IgD-negative memory B cell (primary cell): Measurements from ENCODE around the gene SHROOM1. TPM values are rescaled to one million over a fixed set of nuclear protein-coding genes. Genes with fewer than 3 reads are reported as not detected.
"Not testable (repeated sequence)": the region's sequence is repeated elsewhere in the genome, so short reads cannot be mapped to it uniquely, and the experiment has no call there.

Experiments used
- H3K27ac Mint-ChIP-seq, 3 donors: one replicate each; pipeline ENCODE4 v1.8.0; 2020 to 2022; ENCODE audit warnings: mild to moderate bottlenecking in 3 of 3, mixed read lengths in 3 of 3, moderate library complexity in 1 of 3
- H3K27me3 Mint-ChIP-seq: one replicate; pipeline ENCODE4 v1.8.0; 2021; ENCODE audit warnings: mixed read lengths
- H3K36me3 Mint-ChIP-seq: one replicate; pipeline ENCODE4 v1.8.0; 2020; ENCODE audit warnings: mild to moderate bottlenecking, mixed read lengths
- H3K4me1 Mint-ChIP-seq, 3 donors: one replicate each; pipeline ENCODE4 v1.8.0; 2020 to 2022; ENCODE audit warnings: mixed read lengths in 3 of 3, mild to moderate bottlenecking in 1 of 3
- H3K4me3 Mint-ChIP-seq, 4 donors: one replicate each; pipeline ENCODE4 v1.8.0; 2020 to 2022; ENCODE audit warnings: mild to moderate bottlenecking in 4 of 4, mixed read lengths in 4 of 4, moderate library complexity in 3 of 4
- H3K9me3 Mint-ChIP-seq, 3 donors: one replicate each; pipeline ENCODE4 v1.8.0; 2020 to 2021; ENCODE audit warnings: mixed read lengths in 3 of 3, mild to moderate bottlenecking in 1 of 3
- polyA plus RNA-seq: library from polyadenylated mRNA; unstranded; fragments of 300-500 nt; fragmentation: Illumina TruSeq; gene quantifications from one replicate; pipeline ENCODE4 v1.2.3, GENCODE V29; 2021

SHROOM1 gene
- polyA plus RNA-seq, 1 donor from 2014 or later, result 0.70 TPM

DNA sequence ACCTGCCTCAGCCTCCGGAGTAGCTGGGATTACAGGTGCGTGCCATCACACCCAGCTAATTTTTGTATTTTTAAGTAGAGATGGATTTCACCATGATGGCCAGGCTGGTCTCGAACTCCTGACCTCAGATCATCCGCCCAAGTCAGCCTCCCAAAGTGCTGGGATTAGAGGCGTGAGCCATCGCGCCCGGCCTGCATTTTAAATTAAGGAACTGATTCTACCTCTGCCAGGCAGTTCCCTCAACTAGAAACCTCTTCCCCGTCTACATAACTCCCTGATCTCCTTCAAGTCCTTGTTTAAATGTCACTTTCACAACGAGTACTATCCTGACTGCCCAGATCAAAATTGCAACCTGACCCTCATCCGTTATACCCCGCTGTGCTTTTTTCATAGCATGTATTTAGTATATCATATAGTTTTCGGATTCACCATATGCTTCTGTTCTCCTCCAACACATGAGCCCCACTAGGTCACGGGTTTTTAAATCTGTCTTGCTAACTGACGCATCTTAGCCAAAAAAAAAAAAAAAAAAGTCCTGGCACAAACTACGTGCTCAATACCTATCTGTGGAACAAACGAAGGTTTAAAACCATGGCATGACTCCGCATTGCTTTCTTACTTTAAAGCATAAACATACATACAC lies 18.2 kb downstream of the SHROOM1 start:
- H3K36me3 Mint-ChIP-seq, result no peaks in the 10 kb centered on the region
- peaks cover 0 to 1% (median 0%) of the 10 kb centered on the region in 3 donors for H3K9me3 Mint-ChIP-seq
- H3K27me3 Mint-ChIP-seq, result peaks cover 34% of the 10 kb centered on the region
- no peak overlapping the region for H3K27ac Mint-ChIP-seq
- H3K4me1 Mint-ChIP-seq, result peaks cover 4 to 10% (median 7%) of the 10 kb centered on the region in 3 donors
- peak overlapping the region; percentile 40 to 93 (median 68) for H3K4me3 Mint-ChIP-seq

DNA sequence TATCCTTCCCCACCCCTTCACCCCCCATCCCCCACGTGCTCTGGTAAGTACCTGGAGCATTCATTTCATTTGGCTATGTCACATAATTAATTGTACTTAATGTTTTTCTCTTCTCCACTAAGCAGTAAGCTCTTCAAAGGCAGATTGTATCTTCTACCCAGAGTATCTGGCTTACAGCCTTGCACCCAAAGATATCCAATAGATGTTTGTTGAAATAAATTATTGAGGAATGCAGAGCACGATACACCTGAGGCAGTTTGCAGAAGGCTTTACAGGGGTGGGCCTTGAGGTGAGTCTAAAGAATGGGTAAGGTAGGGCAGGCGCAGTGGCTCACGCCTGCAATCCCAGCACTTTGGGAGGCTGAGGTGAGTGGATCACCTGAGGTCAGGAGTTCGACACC lies 19.8 kb downstream of the SHROOM1 start:
- Mint-ChIP-seq H3K27me3 (peaks cover 35% of the 10 kb centered on the region), H3K4me1 (peaks cover 4 to 10% (median 7%) of the 10 kb centered on the region in 3 donors), H3K27ac (peak overlapping the region in 1 of 3 donors; percentile 73), H3K9me3 (peaks cover 0 to 1% (median 0%) of the 10 kb centered on the region in 3 donors), H3K4me3 (no peak overlapping the region), H3K36me3 (no peaks in the 10 kb centered on the region)

DNA sequence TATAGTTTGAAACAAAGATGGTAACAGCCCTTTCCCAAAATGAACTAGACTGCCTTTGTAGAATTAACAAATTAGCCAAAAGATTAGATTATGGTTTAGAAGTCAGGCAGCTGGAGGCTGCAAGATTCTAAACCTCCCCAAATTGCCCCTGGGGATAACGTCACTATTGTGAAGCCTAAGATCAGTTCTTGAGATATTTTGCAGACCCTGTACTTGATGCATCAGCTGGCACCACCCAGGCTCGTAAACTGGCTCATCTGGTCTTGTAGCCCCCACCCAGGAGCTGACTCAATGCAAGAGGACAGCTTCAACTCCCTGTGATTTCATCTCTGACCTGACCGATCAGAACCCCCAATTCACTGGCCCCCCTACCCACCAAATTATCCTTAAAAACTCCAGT lies 21.6 kb downstream of the SHROOM1 start:
- H3K9me3 Mint-ChIP-seq, result peaks cover 0 to 1% (median 0%) of the 10 kb centered on the region in 3 donors
- H3K27me3 Mint-ChIP-seq, result peaks cover 30% of the 10 kb centered on the region
- H3K27ac Mint-ChIP-seq, result no peak overlapping the region
- peaks cover 7 to 17% (median 14%) of the 10 kb centered on the region in 3 donors for H3K4me1 Mint-ChIP-seq
- H3K36me3 Mint-ChIP-seq, result no peaks in the 10 kb centered on the region
- no peak overlapping the region for H3K4me3 Mint-ChIP-seq

DNA sequence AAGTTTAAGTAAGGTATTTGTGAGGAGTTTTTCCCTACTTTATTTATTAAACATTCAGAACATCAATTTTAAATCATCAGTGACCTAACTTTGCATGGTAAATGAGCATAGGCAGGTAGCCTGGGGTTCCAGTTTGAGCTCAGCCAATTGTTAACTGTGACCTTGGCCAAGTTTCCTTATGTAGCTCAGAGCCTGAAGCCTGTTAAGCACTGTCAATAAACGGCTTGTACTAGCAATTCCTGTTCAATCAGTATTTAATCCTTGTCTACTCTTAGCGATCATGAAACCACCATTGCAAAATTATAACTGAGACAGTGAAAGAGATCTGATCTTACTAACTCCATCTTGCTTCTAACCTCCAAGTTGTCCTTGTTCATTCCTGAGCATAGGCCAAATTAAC lies 22.0 kb downstream of the SHROOM1 start:
- Mint-ChIP-seq H3K4me1 (peaks cover 7 to 17% (median 14%) of the 10 kb centered on the region in 3 donors), H3K27ac (no peak overlapping the region), H3K27me3 (peaks cover 28% of the 10 kb centered on the region), H3K36me3 (no peaks in the 10 kb centered on the region), H3K4me3 (no peak overlapping the region), H3K9me3 (peaks cover 0 to 1% (median 0%) of the 10 kb centered on the region in 3 donors)

DNA sequence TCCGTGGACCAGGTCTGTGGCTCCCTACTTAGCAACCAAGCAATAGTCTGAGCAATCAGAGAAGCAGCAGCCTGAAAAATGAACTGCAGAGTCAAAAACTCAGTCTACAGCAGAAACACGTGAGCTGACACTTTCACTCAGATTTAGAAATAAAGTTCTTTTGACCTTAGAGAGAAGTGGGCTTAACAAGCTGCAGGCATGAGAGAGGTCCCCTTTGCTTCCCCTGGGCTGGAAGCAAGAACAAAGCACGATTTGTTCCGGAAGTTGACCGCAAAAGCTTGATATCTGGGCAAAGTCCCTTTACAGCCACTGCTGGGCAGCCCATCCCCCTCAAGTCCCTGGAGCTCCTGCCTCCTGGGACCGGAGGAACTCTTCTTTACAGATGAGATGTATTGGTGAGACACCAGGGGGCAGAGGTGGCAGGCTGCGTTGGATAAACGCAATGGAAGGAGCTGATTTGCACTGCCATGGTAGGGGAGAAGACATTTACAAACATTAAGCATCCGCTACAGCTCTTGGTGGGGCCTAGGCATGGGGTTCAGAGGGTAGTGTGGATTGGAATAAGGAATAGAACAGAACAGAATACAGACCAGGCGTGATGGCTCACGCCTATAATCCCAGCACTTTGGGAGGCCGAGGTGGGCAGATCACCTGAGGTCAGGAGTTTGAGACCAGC lies 23.1 kb downstream of the SHROOM1 start:
- no peak overlapping the region for H3K4me3 Mint-ChIP-seq
- H3K4me1 Mint-ChIP-seq, result peaks cover 5 to 10% (median 8%) of the 10 kb centered on the region in 3 donors
- no peaks in the 10 kb centered on the region for H3K9me3 Mint-ChIP-seq
- peaks cover 21% of the 10 kb centered on the region for H3K27me3 Mint-ChIP-seq
- no peaks in the 10 kb centered on the region for H3K36me3 Mint-ChIP-seq
- H3K27ac Mint-ChIP-seq, result no peak overlapping the region

DNA sequence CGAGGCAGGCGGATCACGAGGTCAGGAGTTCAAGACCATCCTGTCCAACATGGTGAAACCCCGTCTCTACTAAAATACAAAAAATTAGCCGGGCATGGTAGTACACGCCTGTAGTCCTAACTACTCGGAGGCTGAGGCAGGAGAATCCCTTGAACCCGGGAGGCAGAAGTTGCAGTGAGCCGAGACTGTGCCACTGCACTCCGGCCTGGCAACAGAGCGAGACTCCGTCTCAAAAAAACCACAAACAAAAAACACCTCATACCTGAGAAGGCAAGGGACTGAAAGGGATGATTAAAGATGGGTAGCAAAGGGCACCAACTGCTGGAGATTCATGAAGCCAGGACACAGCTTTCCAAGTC lies 23.7 kb downstream of the SHROOM1 start:
- H3K36me3 Mint-ChIP-seq, H3K9me3 Mint-ChIP-seq, H3K4me3 Mint-ChIP-seq, H3K4me1 Mint-ChIP-seq, H3K27ac Mint-ChIP-seq: not testable (repeated sequence)
- H3K27me3 Mint-ChIP-seq, result peaks cover 17% of the 10 kb centered on the region

DNA sequence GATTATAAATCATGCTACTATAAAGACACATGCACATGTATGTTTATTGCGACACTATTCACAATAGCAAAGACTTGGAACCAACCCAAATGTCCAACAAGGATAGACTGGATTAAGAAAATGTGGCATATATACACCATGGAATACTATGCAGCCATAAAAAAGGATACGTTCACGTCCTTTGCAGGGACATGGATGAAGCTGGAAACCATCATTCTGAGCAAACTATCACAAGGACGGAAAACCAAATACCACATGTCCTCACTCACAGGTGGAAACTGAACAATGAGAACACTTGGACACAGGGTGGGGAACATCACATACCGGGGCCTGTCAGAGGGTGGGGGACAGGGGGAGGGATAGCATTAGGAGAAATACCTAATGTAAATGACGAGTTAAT lies 24.6 kb downstream of the SHROOM1 start:
- not testable (repeated sequence) for H3K36me3 Mint-ChIP-seq, H3K27ac Mint-ChIP-seq, H3K4me1 Mint-ChIP-seq, H3K4me3 Mint-ChIP-seq, H3K9me3 Mint-ChIP-seq
- peaks cover 14% of the 10 kb centered on the region for H3K27me3 Mint-ChIP-seq

DNA sequence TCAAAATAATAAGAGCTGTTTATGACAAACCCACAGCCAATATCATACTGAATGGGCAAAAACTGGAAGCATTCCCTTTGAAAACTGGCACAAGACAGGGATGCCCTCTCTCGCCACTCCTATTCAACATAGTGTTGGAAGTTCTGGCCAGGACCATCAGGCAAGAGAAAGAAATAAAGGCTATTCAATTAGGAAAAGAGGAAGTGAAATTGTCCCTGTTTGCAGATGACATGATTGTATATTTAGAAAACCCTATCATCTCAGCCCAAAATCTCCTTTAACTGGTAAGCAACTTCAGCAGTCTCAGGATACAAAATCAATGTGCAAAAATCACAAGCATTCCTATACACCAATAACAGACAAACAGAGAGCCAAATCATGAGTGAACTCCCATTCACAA lies 26.2 kb downstream of the SHROOM1 start:
- H3K4me3 Mint-ChIP-seq, H3K4me1 Mint-ChIP-seq, H3K9me3 Mint-ChIP-seq, H3K27ac Mint-ChIP-seq, H3K36me3 Mint-ChIP-seq: not testable (repeated sequence)
- H3K27me3 Mint-ChIP-seq, result peaks cover 15% of the 10 kb centered on the region

DNA sequence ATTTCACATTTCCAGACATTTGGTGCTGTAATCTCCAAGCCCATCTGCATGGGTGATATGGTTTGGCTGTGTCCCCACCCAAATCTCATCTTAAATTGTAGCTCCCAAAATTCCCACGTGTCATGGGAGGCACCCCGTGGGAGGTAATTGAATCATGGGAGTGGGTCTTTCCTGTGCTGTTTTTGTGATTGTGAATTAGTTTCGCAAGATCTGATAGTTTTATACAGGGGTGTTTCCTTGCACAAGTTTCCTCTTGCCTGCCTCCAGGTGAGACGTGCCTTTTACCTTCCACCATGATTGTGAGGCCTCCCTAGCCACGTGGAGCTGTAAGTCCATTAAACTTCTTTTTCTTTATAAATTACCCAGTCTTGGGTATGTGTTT lies 27.8 kb downstream of the SHROOM1 start:
- H3K9me3 Mint-ChIP-seq, H3K4me3 Mint-ChIP-seq, H3K4me1 Mint-ChIP-seq, H3K36me3 Mint-ChIP-seq, H3K27ac Mint-ChIP-seq: not testable (repeated sequence)
- H3K27me3 Mint-ChIP-seq, result peaks cover 14% of the 10 kb centered on the region

DNA sequence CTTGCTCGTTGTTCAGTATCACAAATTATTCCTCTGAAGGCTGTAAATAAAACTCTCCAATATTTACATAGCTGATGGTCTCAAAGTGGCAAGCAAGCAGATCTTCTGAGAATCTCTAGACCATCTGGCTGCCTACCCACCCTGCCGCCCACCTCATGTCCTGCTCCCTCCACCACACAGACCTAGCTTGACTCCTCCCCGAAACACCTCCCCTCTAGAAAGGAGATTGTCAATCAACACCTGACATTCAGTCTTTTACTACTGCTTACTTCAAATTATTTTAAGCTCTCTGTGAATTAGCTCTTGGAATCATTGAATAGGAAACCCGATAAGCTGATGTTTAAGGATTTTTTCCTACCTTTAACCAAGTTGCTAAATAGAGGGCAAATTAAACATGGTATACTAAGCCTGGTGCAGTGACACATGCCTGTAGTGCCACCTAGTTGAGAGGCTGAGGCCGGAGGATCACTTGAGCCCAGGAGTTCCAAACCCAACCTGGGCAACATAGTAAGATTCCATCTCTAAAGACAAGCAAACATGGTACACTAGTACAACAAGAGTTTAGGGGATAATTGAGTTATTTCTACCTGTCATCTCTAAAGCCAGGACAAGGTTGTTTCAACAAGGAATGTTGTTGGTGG lies 28.3 kb downstream of the SHROOM1 start:
- no peaks in the 10 kb centered on the region for H3K36me3 Mint-ChIP-seq
- no peak overlapping the region for H3K4me3 Mint-ChIP-seq
- peak overlapping the region in 1 of 3 donors; percentile 56 for H3K27ac Mint-ChIP-seq
- H3K4me1 Mint-ChIP-seq, result peaks cover 3 to 7% (median 7%) of the 10 kb centered on the region in 3 donors
- H3K9me3 Mint-ChIP-seq, result no peaks in the 10 kb centered on the region
- H3K27me3 Mint-ChIP-seq, result peaks cover 12% of the 10 kb centered on the region

DNA sequence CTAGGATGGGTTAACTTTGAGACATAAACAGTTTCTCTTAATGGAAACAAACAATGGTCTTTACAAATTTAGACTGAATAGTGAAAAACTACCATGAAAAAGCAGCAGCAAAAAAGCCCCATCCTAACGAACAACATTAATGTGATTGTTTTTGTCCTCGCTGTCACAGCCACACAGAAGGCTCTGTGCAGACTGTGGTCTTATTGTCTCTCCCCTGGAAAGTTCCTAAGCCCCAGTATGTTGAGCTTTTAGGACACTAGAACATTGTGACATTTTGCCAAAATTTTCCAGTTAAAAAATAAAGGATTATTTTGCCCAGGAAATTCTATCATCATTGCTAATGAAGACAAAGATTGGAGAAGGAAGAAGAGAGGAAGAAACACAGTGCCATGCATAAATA lies 29.9 kb downstream of the SHROOM1 start:
- Mint-ChIP-seq H3K27me3 (peaks cover 17% of the 10 kb centered on the region), H3K36me3 (no peaks in the 10 kb centered on the region), H3K4me1 (peaks cover 3 to 7% (median 7%) of the 10 kb centered on the region in 3 donors), H3K9me3 (no peaks in the 10 kb centered on the region), H3K4me3 (no peak overlapping the region), H3K27ac (no peak overlapping the region)

DNA sequence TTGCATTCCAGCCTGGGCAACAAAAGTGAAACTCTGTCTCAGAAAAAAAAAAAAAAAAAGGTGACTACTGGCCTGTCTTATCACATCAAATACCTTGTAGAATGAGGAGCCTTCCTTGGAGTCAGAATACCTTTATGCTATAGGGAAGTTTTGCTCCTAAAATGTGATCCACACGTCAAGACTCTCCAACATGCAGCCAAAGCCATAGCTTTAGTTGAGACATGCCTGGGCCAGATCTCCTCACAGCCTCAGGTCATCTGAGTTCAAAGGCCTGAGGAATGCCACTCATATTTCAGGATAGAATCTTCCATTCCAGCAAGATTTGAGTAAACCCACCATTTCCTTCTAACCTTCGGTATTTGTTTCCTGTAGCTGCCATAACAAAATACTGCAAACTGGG lies 31.1 kb downstream of the SHROOM1 start:
- Mint-ChIP-seq H3K27ac (no peak overlapping the region), H3K27me3 (peaks cover 17% of the 10 kb centered on the region), H3K4me3 (no peak overlapping the region), H3K9me3 (no peaks in the 10 kb centered on the region), H3K36me3 (no peaks in the 10 kb centered on the region), H3K4me1 (peaks cover 3 to 5% (median 4%) of the 10 kb centered on the region in 3 donors)

DNA sequence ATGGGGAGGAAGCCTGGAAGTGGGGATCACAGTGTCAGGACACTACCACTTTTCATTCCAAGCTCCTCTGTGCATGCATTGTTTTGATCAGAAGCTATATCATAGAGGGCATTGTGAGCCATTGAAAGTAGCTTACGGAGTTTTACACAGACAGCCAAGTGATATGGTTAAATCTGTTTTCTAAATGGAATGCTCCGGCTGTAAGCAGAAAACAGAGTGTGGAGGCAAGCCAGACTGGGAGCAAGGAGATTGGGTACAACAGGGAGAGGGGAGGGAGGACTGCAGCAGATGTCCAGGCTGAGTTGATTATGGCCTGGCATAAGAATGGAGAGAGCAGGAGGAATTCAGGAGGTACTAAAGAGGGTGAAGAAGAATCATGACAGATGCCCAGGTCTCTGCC lies 32.8 kb downstream of the SHROOM1 start:
- no peaks in the 10 kb centered on the region for H3K9me3 Mint-ChIP-seq
- peaks cover 21% of the 10 kb centered on the region for H3K27me3 Mint-ChIP-seq
- no peaks in the 10 kb centered on the region for H3K4me1 Mint-ChIP-seq
- peak overlapping the region in 1 of 3 donors; percentile 5 for H3K27ac Mint-ChIP-seq
- no peak overlapping the region for H3K4me3 Mint-ChIP-seq
- H3K36me3 Mint-ChIP-seq, result no peaks in the 10 kb centered on the region

DNA sequence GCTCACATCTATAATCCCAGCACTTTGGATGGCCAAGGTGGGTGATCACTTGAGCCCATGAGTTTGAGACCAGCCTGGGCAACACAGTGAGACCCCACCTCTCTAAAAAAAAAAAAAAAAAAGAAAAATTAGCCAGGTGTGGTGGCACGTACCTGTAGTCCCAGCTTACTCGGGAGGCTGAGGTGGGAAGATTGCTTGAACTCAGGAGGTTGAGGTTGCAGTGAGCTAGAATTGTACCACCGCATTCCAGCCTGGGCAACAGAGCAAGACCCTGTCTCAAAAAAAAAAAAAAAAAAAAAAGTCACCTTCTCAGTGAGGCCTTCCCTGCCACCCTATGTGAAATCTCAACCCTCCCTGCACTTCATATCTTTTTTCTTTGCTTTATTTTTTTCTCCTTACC lies 39.4 kb downstream of the SHROOM1 start:
- H3K27ac Mint-ChIP-seq, result no peak overlapping the region
- peaks cover 0 to 2% (median 0%) of the 10 kb centered on the region in 3 donors for H3K4me1 Mint-ChIP-seq
- H3K4me3 Mint-ChIP-seq, result no peak overlapping the region
- H3K9me3 Mint-ChIP-seq, result no peaks in the 10 kb centered on the region
- H3K36me3 Mint-ChIP-seq, result peaks cover 4% of the 10 kb centered on the region
- peaks cover 15% of the 10 kb centered on the region for H3K27me3 Mint-ChIP-seq

DNA sequence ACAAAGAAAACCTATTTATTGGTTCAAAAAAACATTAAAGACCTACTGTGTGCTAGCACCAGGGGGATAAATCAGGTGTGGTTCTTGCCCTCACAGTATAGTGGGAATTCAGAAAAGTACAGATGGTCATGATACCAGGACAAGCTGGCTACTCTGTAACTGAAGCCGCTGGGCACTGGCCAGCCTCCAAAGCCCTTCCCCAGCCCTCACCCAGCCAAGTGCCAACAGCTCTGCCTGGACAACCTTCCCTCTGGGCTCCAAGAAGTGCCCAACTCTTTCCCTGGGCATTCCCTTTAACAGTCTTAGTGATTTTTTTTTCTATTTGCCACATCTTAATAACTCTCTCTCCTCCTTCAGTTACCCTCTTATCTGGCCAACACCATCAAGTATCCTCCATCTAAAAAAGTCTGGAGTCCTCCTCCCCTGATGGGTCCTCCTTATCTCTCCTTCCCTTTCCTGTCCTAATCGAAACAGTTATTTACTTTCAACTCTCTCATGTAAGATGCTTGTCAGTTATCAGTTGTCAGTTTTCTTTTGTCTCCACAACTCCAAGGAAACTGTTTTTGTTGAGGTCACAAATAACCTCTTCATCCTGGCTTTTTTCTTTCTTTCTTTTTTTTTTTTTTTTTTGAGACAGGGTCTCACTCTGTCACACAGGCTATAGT lies 40.1 kb downstream of the SHROOM1 start:
- Mint-ChIP-seq H3K4me3 (no peak overlapping the region), H3K4me1 (peaks cover 0 to 2% (median 0%) of the 10 kb centered on the region in 3 donors), H3K27me3 (peaks cover 19% of the 10 kb centered on the region), H3K36me3 (peaks cover 4% of the 10 kb centered on the region), H3K27ac (no peak overlapping the region), H3K9me3 (no peaks in the 10 kb centered on the region)
